SK-N-MC (cell line): ENCODE data around the gene THBS2.

Source experiments
- EZH2 ChIP-seq: fragments of 200-600 bp; sonication (generic); IDR thresholded peaks from one replicate; pipeline ENCODE4 v1.6.1; 2017; ENCODE audit warnings: antibody characterized with exemption
- POLR2AphosphoS5 ChIP-seq: IDR thresholded peaks from 2 replicates; pipeline ENCODE4 v1.6.1; 2012; ENCODE audit warnings: mild to moderate bottlenecking, low read depth, low read length, borderline replicate concordance

DNA sequence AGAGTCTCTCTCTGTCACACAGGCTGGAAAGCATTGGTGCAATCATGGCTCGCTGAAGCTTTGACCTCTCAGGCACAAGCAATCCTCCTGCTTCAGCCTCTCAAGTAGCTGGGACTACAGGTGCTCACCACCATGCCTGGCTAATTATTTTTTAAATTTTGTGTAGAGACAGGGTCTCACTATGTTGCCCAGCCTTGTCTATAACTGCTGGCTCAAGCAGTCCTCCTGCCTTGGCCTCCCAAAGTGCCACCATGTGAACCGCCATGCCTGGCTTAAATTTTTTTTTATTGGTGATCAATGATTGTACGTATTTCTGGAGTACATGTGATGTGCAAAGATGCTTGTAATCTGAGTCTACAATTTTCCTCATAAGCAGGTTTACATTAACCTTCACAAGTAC is 54.8 kb downstream of the THBS2 start:
- TF ChIP-seq EZH2 = no peak
- no peak for TF ChIP-seq POLR2AphosphoS5
